BJ (cell line): Measurements from ENCODE around the gene SCMH1. TPM values are rescaled to one million over a fixed set of nuclear protein-coding genes. Genes with fewer than 3 reads are reported as not detected.

Source experiments
- CTCF ChIA-PET: fragments of 350-600 bp; formaldehyde crosslinking; extraction: SDS; loops from one replicate; lab custom pipeline; 2021; ENCODE audit warnings: antibody characterized with exemption, inconsistent platforms; lab: Yijun Ruan, JAX
- POLR2A ChIA-PET: fragments of 300-600 bp; sonication (Branson Sonifier 250); formaldehyde crosslinking; extraction: SDS; loops from one replicate; lab custom pipeline; 2021; ENCODE audit warnings: antibody characterized with exemption; lab: Charles Lee
- DNase-seq: peaks from one replicate; pipeline ENCODE4 v3.0.0-alpha.2; 2011; ENCODE audit warnings: low read depth
- H3K27me3 ChIP-seq: 2 replicates; pipeline ENCODE4 v1.6.0; 2011; ENCODE audit warnings: low read length; ENCODE audit not compliant: control insufficient read depth, insufficient read depth
- H3K36me3 ChIP-seq: 2 replicates; pipeline ENCODE4 v1.5.1; 2011; ENCODE audit warnings: low read length; ENCODE audit not compliant: control insufficient read depth, insufficient read depth
- H3K4me3 ChIP-seq: 2 replicates; pipeline ENCODE4 v1.5.1; 2011; ENCODE audit warnings: low read depth, mild to moderate bottlenecking, control low read depth, low read length
- CTCF ChIP-seq: IDR thresholded peaks from 2 replicates; pipeline ENCODE4 v1.5.1; 2011; ENCODE audit warnings: low read depth, mild to moderate bottlenecking, control low read depth, inconsistent platforms, low read length, moderate library complexity; ENCODE audit not compliant: insufficient read depth
- polyA plus RNA-seq: library from polyadenylated mRNA; depleted of rRNA; stranded (reverse); fragments of >200 nt; gene quantifications from 2 replicates; pipeline ENCODE4 v1.2.3, GENCODE V29; 2011

SCMH1 gene
- polyA plus RNA-seq, 1 experiment: 44.9 TPM

DNA sequence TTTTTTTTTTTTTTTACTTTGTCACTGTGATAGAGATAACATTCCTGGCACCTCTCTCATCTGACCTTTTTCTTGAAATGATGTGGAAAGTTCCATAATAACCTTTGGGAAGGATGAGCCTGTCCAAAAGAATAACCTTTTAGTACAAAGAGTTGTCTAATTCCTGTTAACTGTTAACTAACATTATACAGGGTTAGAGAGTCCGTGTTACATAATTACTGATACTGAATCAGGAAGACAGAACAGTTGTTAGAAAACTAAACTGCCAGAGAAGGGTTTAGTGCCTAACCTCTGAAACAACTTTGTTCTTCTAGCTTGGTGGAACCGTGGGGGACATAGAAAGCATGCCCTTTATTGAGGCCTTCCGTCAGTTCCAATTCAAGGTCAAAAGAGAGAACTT lies 253.8 kb downstream of the SCMH1 start:
- ChIA-PET CTCF (interaction anchor here (2.6 kb wide), 1 partner anchor 11 kb away, joined by 6 read pairs; no protein-coding TSS in a partner anchor), POLR2A (no interaction called here)
- no peak for TF ChIP-seq CTCF
- peaks cover 10% of the 10 kb centered on the region for H3K36me3 ChIP-seq
- DNase-seq: no peak
- no peak overlapping the region for H3K4me3 ChIP-seq
- no peaks in the 10 kb centered on the region for H3K27me3 ChIP-seq

DNA sequence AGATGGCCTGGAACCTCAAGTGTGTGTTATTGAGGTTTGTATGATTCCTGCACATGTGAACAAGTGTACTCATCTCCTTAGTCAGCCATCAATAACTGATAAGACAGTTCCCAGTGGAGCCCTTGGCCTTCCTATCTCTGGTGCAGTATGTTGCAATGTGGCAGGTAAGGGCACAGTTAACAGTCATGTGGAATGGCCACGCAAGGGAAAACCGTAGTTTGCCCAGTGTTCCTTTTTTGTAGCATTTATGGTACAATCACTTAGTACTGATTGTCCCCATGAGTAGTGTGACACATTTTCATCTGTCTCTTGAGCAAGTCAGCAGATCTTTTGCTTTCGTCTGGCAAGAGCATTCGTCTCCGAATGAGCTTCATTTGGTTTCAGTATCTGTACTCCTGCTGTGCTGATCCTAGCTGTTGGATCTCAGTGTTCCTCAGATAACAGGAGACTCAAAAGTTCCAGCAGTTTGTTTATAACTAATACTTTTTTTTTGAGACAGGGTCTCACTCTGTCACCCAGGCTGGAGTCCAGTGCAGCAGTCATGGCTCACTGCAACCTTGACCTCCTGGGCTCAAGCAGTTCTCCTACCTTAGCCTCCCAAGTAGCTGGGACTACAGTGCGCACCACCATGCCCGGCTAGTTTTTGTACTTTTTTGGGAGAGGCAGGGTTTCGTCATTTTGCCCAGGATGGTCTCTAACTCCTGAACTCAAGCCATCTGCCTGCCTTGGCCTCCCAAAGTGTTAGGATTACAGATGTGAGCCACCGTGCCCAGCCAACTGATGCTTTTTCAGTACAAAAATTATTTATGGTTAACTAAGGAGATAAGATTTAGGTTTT lies 254.4 kb downstream of the SCMH1 start:
- Histone ChIP-seq H3K27me3 (no peaks in the 10 kb centered on the region), H3K4me3 (no peak overlapping the region), H3K36me3 (peaks cover 8% of the 10 kb centered on the region)
- ChIA-PET CTCF (interaction anchor here (2.6 to 5.3 kb wide), 2 partner anchors 10 to 16 kb away, joined by 6 to 25 read pairs; no protein-coding TSS in a partner anchor), POLR2A (no interaction called here)
- DNase-seq: no peak
- no peak for TF ChIP-seq CTCF

GRCh38 chr1:40986956-40987355 lies 255.2 kb downstream of the SCMH1 start:
- no peak for TF ChIP-seq CTCF

DNA sequence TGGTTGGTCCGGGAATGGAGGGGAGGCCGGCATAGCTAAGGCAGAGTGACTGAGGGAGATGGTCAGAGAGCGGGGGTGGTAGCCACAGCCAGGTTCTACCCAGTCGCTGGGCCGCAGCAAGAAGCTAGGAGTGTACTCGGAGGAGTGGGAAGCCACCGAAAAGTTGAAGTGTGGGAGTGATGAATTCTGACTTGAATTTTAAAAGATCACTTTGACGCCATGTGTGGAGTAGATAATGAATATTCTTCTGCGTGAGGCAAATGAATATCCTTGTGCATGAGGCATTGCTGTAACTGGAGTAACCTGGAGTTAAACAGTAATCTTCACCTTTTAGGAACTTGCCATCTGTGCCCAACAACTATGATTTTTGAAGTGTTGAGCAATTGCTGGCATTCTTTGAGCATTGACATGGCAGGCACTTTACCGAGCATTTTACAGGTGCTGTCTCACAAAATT lies 255.8 kb downstream of the SCMH1 start:
- Histone ChIP-seq H3K36me3 (peaks cover 7% of the 10 kb centered on the region), H3K27me3 (no peaks in the 10 kb centered on the region), H3K4me3 (no peak overlapping the region)
- TF ChIP-seq CTCF: no peak
- CTCF ChIA-PET: interaction anchor here (0.8 to 5.3 kb wide), 4 partner anchors 9 to 137 kb away, joined by 4 to 25 read pairs (median 5); no protein-coding TSS in a partner anchor
- no peak for DNase-seq
- POLR2A ChIA-PET: interaction anchor here (0.6 kb wide), 1 partner anchor 189 kb away, joined by 3 read pairs; no protein-coding TSS in a partner anchor

More at GRCh38 chr1:40986956-40987355, 255.2 kb downstream of the SCMH1 start:
- no peaks in the 10 kb centered on the region for H3K27me3 ChIP-seq
- no peak for DNase-seq
- ChIA-PET CTCF (interaction anchor here (0.8 to 5.3 kb wide), 3 partner anchors 10 to 138 kb away, joined by 4 to 25 read pairs (median 6); no protein-coding TSS in a partner anchor), POLR2A (interaction anchor here (0.6 kb wide), 1 partner anchor 189 kb away, joined by 3 read pairs; no protein-coding TSS in a partner anchor)
- H3K36me3 ChIP-seq: peaks cover 8% of the 10 kb centered on the region
- H3K4me3 ChIP-seq: no peak overlapping the region

- Histone ChIP-seq H3K36me3 (peaks cover 7% of the 10 kb centered on the region), H3K4me3 (no peak overlapping the region), H3K27me3 (no peaks in the 10 kb centered on the region)
- ChIA-PET CTCF (interaction anchor here (1.9 to 5.3 kb wide), 3 partner anchors 9 to 18 kb away, joined by 4 to 25 read pairs (median 6); no protein-coding TSS in a partner anchor), POLR2A (no interaction called here)
- no peak for DNase-seq
- TF ChIP-seq CTCF: no peak
Measured at GRCh38 chr1:40985875-40986274, 256.2 kb downstream of the SCMH1 start.
